Inferior parietal cortex (tissue), 1 donor: ENCODE results near the gene SLC4A1.

ENCODE experiments used
- DNase-seq: peaks from one replicate; pipeline ENCODE4 v3.0.0-alpha.2; 2016; ENCODE audit errors: extremely low spot score

Gene SLC4A1

DNA sequence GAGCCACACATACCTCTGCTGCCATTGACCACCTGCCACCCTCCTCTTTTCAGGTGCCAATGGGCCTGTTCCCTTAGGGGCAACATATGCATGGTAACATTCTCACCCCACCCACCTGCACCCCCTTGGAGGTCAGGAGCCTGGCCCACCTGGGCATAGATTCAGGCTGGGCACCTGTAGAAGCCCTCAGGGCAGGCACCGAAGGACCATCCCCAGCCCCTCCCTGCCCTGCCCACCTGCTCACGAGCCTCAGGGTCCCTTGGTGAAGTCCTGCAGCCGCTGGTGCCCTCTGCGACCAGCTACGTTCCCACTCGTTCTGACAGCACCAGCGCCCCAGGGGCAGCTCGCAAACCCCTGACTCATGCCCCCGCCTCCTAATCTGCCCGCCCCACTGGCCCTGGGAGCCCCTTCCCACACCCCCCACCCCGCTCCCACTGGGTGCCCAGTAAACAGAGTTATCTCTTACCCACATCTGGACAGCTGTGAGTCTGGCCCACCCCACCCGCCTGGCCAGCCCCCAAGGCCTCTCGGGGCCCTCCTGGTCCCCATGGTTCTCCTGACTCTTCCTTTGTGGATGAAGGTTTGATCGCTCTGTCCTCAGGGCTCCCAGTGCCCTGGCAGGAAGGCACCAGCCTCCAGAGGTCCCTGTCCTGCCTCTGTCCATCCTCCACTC, at the start of gene SLC4A1:
SLC4A1 (minus strand) TSS at position 318 of the 673 bp plus-strand sequence. CDS start 5,269 bp downstream, outside the sequence.
- DNase-seq: no peak

DNA sequence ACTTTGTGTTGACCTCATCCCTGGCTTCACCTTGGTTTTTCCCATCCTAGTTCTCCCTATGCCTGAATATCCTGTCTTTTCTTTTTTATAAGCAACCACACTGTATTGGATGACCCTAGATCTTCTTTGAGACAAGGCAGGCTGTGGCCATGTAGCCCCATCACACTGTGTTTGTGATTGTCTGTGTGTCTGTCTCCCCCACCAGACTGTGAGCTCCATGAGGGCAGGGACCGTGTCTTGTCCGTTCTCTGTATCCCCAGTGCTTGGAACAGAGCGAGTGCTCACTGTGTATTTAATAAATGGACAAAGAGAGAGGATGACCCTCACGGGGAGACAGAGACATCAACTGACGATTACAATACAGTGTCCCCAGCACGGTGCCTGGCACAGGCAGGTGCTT, 49.6 kb upstream of the SLC4A1 start:
- DNase-seq: no peak

DNA sequence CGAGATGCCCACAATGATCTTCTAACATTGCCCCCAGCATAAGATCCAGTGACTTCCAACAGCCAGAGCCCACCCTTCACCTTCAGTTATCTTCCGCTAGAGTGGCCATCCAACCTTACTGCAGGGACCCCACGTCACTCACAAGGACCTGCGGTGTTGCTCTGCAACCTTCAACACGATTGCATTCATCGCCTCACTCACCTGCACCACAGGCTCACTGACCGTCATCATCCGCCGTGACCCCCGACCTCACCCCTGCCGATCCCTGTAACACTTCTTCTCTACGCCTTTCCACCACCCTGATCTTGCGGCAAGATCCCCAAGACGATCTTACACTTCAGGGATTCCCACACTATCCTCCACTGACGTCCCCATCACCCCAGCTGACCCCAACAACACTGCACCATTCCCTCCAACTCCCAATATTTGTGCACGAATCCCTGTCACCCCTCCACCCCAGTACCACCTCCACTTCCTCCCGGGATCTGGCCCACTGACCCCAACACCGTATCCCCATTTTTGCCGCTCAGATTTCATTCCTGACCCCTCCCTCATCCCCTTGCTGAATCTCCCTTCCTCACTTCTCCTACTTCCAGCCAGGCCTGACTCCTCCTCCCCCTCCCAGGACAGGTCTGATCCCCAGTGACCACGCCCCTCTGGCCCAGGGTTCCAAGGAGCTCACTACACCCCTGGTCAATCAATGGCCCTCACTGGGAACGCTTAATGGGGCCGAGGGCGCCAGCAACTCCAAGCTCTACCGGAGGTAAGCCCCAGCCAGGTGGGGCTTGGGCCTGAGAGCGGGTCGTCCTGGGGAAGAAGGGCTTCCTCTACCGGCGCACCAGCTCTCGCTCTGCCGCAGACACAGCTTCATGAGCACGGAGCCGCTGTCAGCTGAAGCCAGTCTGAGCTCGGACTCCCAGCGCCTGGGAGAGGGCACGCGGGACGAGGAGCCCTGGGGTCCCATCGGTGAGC, 48.1 kb upstream of the SLC4A1 start:
- no peak for DNase-seq

DNA sequence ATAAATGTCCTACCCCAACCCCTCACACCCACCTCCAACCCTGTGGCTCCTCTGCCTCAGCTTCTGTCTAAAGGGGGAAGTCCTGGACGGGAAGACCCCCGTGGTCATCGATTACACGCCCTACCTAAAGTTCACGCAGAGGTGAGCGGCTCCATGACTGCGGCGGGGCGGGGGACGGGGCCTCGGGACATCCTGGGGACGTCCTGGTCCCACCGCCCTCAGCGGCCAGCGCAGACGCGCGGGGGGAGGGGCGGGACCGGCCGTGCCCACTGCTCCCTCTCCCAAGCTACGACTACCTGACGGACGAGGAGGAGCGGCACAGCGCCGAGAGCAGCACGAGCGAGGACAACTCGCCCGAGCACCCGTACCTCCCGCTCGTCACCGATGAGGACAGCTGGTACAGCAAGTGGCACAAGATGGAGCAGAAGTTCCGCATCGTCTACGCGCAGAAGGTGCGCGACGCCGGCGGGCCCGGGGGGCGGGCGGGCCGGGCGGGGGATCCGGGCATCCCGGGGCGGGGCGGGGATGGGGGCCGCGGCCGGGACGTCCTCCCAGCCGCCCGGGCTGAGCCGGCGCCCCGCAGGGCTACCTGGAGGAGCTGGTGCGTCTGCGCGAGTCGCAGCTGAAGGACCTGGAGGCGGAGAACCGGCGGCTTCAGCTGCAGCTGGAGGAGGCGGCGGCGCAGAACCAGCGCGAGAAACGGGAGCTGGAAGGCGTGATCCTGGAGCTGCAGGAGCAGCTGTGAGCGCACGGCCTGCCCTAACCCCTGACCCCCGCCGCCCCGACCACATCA, 47.1 kb upstream of the SLC4A1 start:
- no peak for DNase-seq

DNA sequence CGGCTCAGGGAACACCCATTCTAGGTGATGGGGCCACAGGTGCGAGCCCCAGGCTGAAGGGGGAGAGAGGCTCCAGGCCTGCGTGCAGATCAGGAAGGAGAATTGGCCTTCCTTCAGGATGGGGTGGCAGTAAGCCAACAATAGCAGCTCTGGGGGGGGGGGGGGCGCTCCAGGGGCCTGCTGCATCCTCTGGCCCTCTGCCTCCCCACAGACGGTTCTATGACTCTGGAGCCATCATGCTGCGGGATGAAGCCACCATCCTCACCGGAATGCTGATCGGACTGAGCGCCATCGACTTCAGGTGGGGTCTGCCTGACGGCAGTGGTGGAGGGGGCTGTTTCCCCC, 46.6 kb upstream of the SLC4A1 start:
- no peak for DNase-seq

DNA sequence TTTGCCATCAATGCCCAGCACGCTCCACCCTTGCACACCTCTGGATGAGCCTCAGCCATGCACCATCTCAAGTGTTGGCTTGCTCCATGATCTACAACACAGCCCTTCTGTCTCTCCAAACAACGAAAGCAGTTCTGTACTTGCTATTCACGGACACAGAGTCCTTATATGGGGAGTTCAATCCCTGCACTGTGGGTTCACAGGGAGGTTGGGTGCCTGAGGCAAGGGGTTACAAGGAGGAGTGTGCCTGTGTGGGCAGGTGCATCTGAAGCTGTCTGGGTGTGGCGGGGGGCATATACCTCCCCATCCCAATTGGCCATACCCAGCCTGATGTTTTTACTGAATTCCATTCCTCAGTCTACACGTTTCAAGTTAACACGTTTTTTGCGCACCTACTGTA, 46.1 kb upstream of the SLC4A1 start:
- DNase-seq: no peak

DNA sequence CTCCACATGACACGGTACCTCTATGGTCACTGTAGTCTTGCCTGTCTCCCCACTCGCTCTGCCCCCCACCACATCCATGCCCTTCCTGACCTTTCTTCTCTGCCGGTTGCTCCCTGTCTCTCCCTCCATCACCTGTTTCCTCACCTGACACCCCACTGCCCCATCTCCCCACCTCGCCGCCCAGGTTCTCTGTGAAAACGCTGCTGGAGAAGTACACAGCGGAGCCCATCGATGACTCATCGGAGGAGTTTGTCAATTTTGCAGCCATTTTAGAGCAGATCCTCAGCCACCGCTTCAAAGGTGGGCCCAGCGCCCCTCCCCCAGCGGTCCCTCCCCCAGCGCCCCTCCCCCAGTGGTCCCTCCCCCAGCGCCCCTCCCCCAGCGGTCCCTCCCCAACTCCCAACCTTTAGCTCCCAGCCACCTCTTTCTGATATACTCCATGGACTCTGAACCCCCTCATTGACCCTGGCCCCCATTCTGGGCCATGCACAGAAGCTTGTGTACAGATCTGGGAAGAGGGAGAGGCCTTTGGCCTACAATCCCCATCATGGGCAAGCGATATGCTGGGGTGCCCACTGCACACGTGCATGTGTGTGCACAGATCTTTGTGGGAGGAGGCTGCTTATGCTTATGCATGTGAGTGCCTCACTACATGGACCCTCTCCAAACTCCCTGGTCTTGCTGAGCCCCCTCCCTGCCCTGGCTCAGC, 44.6 kb upstream of the SLC4A1 start:
- no peak for DNase-seq

DNA sequence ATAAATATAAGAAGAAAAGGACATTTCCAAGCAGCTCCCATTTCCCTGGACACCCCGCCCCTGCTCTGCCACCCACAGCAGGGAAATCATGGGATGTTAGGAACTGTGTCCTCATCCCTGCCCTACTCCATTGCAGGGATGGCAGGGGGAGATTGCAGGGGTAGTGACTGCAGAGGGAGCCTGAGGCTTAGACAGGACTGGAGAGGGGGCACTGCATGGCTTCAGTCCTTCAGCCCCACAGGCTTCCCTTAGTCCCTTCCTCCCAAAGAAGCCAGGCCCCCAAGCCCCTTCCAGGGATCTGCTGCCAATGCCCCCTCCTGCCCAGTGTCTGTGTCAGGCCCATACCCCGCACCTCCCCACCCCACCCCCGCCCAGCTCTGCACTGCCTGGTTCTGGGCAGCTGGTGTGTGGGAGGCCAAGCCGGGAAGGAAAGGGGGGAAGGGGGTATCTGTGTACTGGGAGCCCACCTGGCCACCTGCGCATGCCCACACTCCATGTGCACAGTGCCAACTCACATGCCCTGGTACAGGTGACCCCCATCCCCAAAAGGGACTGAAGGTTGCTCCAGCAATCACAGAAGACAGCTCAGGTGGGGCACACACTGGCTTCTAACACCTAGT, 43.7 kb upstream of the SLC4A1 start:
- DNase-seq: no peak

DNA sequence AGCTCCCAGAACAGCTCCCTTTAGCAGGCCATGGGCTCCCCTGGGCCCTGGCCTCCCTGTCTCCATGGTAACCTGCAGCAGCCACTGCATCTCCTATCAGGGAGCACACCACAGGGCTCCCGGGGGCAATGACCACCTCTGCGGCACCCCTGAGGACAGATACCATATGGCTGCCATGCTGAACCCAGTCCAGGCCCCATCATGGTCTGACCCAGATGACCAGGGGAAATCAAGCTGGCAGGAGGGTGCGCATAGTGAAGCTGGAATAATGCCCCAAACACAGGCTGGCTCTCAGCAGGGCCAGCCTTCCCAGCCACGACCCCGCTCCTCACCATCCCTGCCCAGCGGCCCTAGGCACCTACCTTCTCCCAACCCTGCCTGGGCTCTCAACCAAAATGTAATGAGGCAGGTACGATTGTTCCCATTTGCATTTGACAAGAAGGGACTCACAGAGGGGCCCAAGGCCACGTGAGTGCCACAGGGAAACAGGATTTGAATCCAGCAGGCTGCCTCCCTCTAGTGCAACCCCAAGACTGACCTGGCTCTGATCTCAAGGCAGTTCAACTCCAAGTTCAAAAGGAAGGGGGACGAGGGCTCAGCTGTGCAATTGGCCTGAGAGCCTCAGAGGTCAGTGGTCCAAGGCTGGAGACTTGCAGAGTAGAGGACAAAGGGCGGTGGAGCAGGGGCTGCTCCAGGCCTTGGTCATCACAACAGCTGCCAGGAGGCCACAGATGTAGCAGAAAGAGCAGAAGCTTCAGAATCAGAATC, 42.9 kb upstream of the SLC4A1 start:
- no peak for DNase-seq

DNA sequence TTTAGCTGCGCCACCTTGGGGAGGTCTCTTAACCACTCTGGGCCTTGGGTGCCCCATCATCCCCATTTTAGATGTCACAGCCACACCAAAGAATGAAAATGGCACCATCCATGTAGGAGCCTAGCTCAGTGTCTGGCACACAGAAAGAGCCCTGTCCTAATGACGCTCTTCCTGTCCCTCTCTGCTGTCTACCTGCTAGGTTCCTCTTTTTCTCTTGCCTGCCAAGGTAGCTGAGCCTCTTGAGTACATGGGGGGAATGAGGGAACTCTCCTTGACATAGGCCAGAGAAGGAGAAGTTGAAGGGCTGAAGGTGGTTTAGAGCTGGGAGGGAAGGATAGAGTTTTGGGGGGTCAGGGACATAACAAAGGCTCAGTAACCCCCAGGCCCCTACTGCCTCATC, 42.3 kb upstream of the SLC4A1 start:
- DNase-seq: no peak

DNA sequence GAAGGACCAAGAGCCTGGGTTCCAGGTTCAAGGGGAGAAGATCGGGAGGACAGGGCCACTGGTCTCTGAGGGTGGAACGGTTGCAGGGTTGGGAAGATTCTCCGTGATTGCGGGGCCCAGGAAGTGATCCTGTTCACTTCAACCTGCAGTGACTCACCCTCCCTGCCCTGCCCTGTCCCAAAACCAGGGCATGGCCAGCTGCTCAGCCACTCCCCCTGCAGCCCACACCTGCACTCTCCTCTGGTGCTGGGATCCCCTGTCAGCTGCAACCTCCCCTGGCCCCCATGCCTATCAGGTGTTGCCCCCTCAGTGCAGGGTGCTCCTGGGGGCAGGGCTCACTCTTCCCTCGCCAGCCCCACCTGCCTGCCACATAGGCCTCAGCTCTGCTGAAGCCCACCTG, 41.5 kb upstream of the SLC4A1 start:
- DNase-seq: no peak

DNA sequence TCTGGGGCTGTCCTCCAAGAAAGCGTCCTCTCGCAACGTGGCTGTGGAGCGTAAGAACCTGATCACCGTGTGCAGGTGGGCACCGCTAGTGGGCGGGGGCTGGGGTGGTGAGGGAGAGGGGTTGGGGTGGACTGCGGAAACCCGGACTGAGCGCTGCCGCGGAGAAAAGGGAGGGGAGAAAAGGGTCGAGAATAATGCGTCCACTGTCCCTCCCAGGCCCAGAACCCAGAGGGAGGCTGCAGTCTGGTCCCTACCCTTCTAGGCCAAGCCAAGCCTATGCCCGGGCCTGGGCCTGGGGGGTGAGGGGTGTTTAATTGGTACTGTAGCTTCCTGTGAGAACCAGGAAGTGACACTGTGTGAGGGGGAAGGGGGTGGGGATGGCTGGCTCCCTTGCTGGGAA, 40.9 kb upstream of the SLC4A1 start:
- no peak for DNase-seq

DNA sequence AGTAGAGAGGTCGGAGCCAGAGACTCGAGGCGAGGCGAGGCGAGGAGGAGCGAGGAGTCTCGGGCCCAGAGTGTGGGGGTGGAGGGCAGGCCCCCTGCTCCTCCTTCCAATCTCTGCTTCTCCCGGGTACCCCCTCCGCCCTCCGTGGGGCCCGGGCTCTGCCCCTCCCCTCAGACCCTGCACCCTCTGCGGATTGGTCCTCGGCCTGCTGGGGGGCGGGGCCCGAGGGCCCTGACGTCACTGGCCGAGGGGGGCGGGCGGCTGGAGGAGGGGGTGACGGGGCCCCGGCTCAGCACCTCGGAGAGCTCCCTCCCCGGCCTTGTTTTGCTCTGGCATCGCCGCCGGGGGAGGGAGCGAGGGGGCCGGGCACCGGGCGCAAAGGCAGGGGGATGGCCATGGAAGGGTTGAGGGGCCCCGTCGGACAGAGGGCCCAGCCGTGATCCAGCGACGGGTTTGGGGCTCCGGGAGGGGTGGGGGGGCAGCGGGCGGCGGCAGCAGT, 40.4 kb upstream of the SLC4A1 start, which contains the start of gene RUNDC3A:
RUNDC3A (plus strand) TSS at position 282 of the 499 bp plus-strand sequence. CDS start 232 bp downstream, outside the sequence.
- DNase-seq: peak; percentile 83

DNA sequence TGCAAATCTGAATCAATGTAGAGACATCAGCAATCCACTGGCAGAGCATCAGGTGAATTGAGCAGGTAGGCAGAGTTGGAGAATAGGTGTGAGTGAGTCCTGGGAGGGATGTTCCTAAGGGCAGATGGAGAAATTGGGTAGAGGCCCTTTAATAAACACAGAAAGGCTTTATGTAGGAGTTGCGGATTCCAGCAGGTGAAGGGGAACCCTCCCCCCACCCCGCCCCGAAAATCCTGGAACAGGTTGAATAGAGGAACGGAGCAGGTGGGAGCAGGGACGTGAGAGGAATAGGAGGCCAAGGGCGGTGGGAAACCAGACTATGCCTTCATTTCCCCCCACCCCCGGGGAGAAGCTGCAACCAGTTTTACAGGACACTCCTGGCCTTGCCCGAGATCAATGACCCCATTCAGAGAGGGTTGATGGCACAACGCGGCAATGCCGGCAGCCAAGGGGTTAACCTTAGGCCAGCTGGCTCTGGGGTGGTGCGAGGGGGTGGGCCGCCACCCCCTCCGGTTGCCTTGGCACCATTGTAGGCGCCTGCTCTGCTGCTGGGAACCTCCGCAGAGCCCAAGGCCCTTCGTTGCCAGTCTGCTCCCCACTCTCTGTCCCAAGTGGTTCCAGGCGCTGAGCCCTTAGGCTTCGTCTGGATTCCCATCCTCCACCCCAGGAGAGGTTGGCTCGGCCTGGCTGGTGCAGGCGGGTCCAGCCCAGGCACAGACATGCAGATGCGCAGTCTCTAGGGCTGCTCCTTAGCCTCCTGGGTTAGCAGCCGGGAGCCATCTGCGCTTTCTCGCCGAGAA, 39.7 kb upstream of the SLC4A1 start:
- peak; percentile 65 for DNase-seq

DNA sequence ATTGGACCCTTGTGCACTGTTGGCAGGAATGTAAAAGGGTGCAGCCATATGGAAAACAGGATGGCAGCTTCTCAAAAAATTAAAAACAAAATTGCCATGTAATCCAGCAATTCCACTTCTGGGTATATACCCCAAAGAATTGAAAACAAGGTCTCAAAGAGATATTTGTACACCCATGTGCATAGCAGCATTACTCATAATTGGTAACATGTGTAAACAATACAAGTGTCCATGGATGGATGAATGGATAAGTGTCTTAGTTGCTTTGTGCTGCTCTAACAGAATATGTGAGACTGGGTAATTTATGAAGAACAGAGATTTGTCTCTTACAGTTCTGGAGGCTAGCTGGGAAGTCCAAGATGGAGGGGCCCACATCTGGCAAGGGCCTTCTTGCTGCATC, 36.7 kb upstream of the SLC4A1 start:
- DNase-seq: no peak

DNA sequence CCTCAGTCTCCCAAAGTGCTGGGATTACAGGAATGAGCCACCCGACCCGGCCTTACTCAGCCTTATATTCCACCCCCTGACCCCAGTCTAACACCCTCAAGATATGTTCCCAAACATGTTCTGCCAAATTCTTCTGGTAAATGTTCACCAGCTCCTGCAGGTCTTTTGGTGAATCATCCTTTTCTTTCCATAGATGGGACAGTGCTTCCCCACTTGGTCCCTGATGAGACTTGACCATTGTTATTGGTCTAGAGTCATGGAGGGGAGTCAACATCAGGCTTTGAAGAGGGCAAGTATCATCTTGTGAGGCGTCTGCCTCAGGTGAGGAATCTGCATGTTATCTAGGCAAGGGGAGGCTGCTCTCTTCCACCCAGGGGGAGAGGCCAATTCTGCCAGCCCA, 30.0 kb upstream of the SLC4A1 start:
- DNase-seq: no peak

DNA sequence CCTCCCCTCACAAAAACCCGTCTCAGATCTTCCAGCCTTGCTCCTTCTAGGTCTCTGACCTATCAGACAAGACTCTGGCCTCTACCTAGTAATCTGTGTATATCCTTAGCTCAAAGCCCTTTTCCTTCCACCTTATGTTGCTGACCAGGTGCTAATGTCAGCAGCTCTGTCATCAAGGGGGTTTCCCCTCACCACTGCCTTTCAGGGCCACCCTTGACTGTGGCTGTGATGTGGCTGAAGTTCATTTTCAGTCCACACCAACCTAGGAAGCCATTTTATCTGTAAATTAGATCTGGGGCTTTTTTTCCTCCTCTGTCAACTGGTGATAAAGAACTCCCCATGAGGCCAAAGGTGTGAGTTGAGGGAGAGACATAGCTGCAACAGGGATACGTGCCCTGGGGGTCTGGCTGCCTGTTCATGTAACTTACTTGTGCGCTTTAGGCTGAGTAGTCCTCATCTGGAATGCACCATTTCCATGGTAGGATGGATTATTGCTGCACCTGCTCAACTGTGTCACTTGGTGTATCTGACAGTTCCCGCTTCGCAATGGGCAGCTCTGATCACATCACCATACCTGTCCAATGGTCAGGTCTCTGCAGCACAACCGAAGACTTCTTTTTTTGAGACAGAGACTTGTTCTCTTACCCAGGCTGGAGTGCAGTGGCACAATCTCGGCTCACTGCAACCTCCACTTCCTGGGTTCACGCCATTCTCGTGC, 25.7 kb upstream of the SLC4A1 start:
- no peak for DNase-seq

DNA sequence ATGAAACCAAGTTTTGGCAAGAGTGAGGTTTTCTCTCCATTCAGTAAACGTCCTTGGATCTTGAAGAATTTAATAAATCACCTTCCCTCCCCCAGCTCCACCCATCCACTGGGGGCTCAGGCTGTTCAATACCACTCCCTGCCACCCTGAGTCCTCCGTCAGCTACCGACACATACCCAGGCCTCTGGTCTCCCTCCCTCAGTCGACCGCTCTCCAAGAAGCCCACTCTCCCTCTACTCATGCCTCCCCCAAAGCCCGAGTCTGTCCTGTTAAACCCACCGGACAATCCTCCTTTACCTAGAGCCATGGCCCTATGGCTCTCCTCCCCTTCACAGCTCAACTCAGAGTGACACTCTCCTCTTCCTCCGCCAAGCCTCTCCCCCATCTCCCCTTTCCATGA, 19.7 kb upstream of the SLC4A1 start:
- no peak for DNase-seq

DNA sequence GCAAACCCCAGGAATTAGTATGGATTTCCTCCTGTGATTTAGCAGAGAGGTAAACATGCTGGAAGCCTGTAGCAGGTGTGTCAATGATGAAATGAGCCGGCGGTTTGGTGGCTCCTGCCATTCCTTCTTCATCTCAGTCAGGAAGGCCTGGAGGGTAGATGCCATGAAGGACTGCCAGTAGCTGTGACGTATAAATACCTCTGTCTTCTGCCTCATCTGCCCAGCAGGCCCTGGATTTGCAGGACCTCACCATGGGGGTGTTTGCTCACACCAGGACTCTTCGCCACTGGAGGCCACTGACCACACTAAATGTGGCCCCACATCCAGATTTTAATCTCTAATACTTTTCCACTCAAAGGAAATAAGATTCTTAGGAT, 16.1 kb upstream of the SLC4A1 start:
- DNase-seq: no peak
